Parathyroid adenoma (tissue), 2 donors: ENCODE data around the gene TBCD.
"Not testable (repeated sequence)": the region's sequence is repeated elsewhere in the genome, so short reads cannot be mapped to it uniquely, and the experiment has no call there.

ENCODE experiments used
- H2AFZ ChIP-seq: fragments of 300-600 bp; sonication (generic); one replicate; pipeline ENCODE4 v1.7.0; 2017; ENCODE audit warnings: antibody characterized with exemption, mild to moderate bottlenecking
- H3K27ac ChIP-seq: fragments of 300-600 bp; sonication (generic); one replicate; pipeline ENCODE4 v1.7.0; 2017
- H3K27me3 ChIP-seq: fragments of 300-600 bp; sonication (generic); one replicate; pipeline ENCODE4 v1.7.0; 2017; ENCODE audit warnings: low read length; ENCODE audit not compliant: control insufficient read depth, insufficient read depth
- H3K36me3 ChIP-seq: fragments of 300-600 bp; sonication (generic); one replicate; pipeline ENCODE4 v1.7.0; 2017; ENCODE audit warnings: low read length; ENCODE audit not compliant: control insufficient read depth, insufficient read depth
- H3K4me1 ChIP-seq: fragments of 300-600 bp; sonication (generic); one replicate; pipeline ENCODE4 v1.7.0; 2017; ENCODE audit warnings: control low read depth
- H3K4me2 ChIP-seq: fragments of 300-600 bp; sonication (generic); one replicate; pipeline ENCODE4 v1.7.0; 2017; ENCODE audit warnings: low read length
- H3K4me3 ChIP-seq: fragments of 300-600 bp; sonication (generic); one replicate; pipeline ENCODE4 v1.7.0; 2017; ENCODE audit warnings: low read depth, low read length
- H3K79me2 ChIP-seq: fragments of 300-600 bp; sonication (generic); one replicate; pipeline ENCODE4 v1.7.0; 2017; ENCODE audit warnings: control low read depth
- H3K9ac ChIP-seq: fragments of 300-600 bp; sonication (generic); one replicate; pipeline ENCODE4 v1.7.0; 2017; ENCODE audit warnings: mild to moderate bottlenecking
- H3K9me3 ChIP-seq: fragments of 300-600 bp; sonication (generic); one replicate; pipeline ENCODE4 v1.7.0; 2017; ENCODE audit warnings: low read length; ENCODE audit not compliant: control insufficient read depth
- TF ChIP-seq, protein P1 (sequence below): fragments of 300-600 bp; sonication (generic); IDR thresholded peaks from one replicate; pipeline ENCODE4 v1.7.0; 2017; ENCODE audit warnings: antibody characterized with exemption, mild to moderate bottlenecking
- donor health status: primary hyperparathyroidism.

Gene TBCD

GRCh38 chr17:82963104-82963950 lies 211.5 kb downstream of the TBCD start:
- peak overlapping the region; percentile 24 for H3K27ac ChIP-seq
- H3K4me1 ChIP-seq: no peaks in the 10 kb centered on the region
- H3K9ac ChIP-seq: no peak overlapping the region
- TF ChIP-seq, protein P1, sequence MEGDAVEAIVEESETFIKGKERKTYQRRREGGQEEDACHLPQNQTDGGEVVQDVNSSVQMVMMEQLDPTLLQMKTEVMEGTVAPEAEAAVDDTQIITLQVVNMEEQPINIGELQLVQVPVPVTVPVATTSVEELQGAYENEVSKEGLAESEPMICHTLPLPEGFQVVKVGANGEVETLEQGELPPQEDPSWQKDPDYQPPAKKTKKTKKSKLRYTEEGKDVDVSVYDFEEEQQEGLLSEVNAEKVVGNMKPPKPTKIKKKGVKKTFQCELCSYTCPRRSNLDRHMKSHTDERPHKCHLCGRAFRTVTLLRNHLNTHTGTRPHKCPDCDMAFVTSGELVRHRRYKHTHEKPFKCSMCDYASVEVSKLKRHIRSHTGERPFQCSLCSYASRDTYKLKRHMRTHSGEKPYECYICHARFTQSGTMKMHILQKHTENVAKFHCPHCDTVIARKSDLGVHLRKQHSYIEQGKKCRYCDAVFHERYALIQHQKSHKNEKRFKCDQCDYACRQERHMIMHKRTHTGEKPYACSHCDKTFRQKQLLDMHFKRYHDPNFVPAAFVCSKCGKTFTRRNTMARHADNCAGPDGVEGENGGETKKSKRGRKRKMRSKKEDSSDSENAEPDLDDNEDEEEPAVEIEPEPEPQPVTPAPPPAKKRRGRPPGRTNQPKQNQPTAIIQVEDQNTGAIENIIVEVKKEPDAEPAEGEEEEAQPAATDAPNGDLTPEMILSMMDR: peak; percentile 82
- no peaks in the 10 kb centered on the region for H3K27me3 ChIP-seq
- peak overlapping the region; percentile 18 for H3K4me2 ChIP-seq
- H2AFZ ChIP-seq: peak overlapping the region; percentile 16
- no peaks in the 10 kb centered on the region for H3K79me2 ChIP-seq
- no peak overlapping the region for H3K4me3 ChIP-seq
- H3K36me3 ChIP-seq: no peaks in the 10 kb centered on the region
- H3K9me3 ChIP-seq: no peaks in the 10 kb centered on the region

DNA sequence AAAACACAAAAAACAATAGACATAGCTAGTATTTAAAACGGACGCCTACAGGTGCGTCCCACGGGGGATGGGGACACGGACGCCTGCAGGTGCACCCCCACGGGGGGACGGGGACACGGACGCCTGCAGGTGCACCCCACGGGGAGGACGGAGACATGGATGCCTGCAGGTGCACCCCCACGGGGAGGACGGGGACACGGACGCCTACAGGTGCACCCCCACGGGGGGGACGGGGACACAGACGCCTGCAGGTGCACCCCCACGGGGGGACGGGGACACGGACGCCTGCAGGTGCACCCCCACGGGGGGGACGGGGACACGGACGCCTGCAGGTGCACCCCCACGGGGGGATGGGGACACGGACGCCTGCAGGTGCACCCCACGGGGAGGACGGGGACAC lies 212.6 kb downstream of the TBCD start:
- H3K9ac ChIP-seq, H2AFZ ChIP-seq, H3K4me2 ChIP-seq, H3K79me2 ChIP-seq, H3K9me3 ChIP-seq, H3K4me1 ChIP-seq, H3K27me3 ChIP-seq, H3K36me3 ChIP-seq, H3K4me3 ChIP-seq, H3K27ac ChIP-seq: not testable (repeated sequence)

- no peak overlapping the region for H3K9ac ChIP-seq
- H3K36me3 ChIP-seq: no peaks in the 10 kb centered on the region
- no peak overlapping the region for H2AFZ ChIP-seq
- no peak overlapping the region for H3K4me3 ChIP-seq
- H3K79me2 ChIP-seq: no peaks in the 10 kb centered on the region
- TF ChIP-seq, protein P1: no peak
- no peak overlapping the region for H3K4me2 ChIP-seq
- no peaks in the 10 kb centered on the region for H3K27me3 ChIP-seq
- H3K4me1 ChIP-seq: no peaks in the 10 kb centered on the region
- H3K27ac ChIP-seq: no peak overlapping the region
- H3K9me3 ChIP-seq: no peaks in the 10 kb centered on the region
These were observed 213.0 kb downstream of the TBCD start for GRCh38 chr17:82964851-82965341.

- Histone ChIP-seq H3K79me2 (no peaks in the 10 kb centered on the region), H3K27me3 (no peaks in the 10 kb centered on the region), H3K4me2 (no peak overlapping the region), H3K4me1 (no peaks in the 10 kb centered on the region), H3K27ac (no peak overlapping the region), H3K9ac (no peak overlapping the region), H3K36me3 (no peaks in the 10 kb centered on the region), H3K9me3 (no peaks in the 10 kb centered on the region), H3K4me3 (no peak overlapping the region), H2AFZ (no peak overlapping the region)
- TF ChIP-seq, protein P1: no peak
These were observed 213.5 kb downstream of the TBCD start for GRCh38 chr17:82965371-82965770.

DNA sequence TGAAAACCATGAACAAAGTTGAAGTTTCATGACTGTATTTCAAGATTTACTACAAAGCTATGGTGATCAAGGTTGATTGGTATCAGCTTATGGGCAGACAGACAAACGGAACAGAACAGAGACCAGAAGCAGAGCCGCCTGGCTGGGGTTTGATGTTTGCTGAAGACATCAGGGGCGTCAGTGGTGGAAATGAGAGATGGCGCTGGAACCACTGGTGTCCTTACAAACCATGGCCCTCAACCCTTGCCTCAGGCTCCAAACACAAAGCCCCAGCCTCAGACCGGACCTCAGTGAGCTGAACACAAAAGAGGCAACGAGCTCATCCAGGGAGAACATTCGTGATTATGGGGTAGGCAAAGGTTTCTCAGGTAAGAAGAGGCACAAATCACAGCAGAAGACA lies 214.6 kb downstream of the TBCD start:
- Histone ChIP-seq H3K9me3 (no peaks in the 10 kb centered on the region), H3K27me3 (no peaks in the 10 kb centered on the region), H3K27ac (no peak overlapping the region), H3K79me2 (no peaks in the 10 kb centered on the region), H3K4me1 (no peaks in the 10 kb centered on the region), H3K36me3 (no peaks in the 10 kb centered on the region), H3K4me3 (no peak overlapping the region), H2AFZ (no peak overlapping the region), H3K9ac (no peak overlapping the region), H3K4me2 (no peak overlapping the region)
- TF ChIP-seq, protein P1: no peak
